Heart left ventricle (tissue), 16 donors: Measurements from ENCODE around the gene TMEFF1. TPM values are rescaled to one million over a fixed set of nuclear protein-coding genes. Genes with fewer than 3 reads are reported as not detected.

Experiments used
- ATAC-seq, 4 donors: fragments of 200-7000 bp; cut with Tn5 transposase; one replicate each; pipeline ENCODE4 v1.9.1; 2020 to 2022; ENCODE audit warnings: moderate library complexity in 4 of 4, mild to moderate bottlenecking in 3 of 4, moderate number of reproducible peaks in 1 of 4
- DNase-seq, 5 donors: peaks; one replicate each; pipeline ENCODE4 v3.0.0-alpha.2; 2020
- H3K27ac ChIP-seq, 12 donors: fragments of 200-600 bp; sonication (generic) in 4 of 12; one replicate each; pipeline versions ENCODE4 v1.5.0 to v1.8.0; 2016 to 2022; ENCODE audit warnings: mild to moderate bottlenecking in 2 of 12
- H3K27me3 ChIP-seq, 9 donors: fragments of 200-600 bp; sonication (generic) in 2 of 9; one replicate each; pipeline versions ENCODE4 v1.5.1 to v1.8.0; 2016 to 2022; ENCODE audit warnings: mild to moderate bottlenecking in 3 of 9
- H3K36me3 ChIP-seq, 9 donors: fragments of 200-600 bp; sonication (generic) in 2 of 9; one replicate each; pipeline versions ENCODE4 v1.5.0 to v1.8.0; 2018 to 2022; ENCODE audit warnings: mild to moderate bottlenecking in 2 of 9
- H3K4me1 ChIP-seq, 12 donors: fragments of 200-600 bp; sonication (generic) in 4 of 12; one replicate each; pipeline versions ENCODE4 v1.5.0 to v1.8.0; 2016 to 2022; ENCODE audit warnings: mild to moderate bottlenecking in 3 of 12
- H3K4me3 ChIP-seq, 12 donors: fragments of 200-600 bp; sonication (generic) in 4 of 12; one replicate each; pipeline versions ENCODE4 v1.5.0 to v1.8.0; 2017 to 2022; ENCODE audit warnings: mild to moderate bottlenecking in 9 of 12, moderate library complexity in 4 of 12
- H3K9me3 ChIP-seq, 12 donors: fragments of 200-600 bp; sonication (generic) in 4 of 12; one replicate each; pipeline versions ENCODE4 v1.5.0 to v1.8.0; 2016 to 2022; ENCODE audit warnings: mild to moderate bottlenecking in 1 of 12
- CTCF ChIP-seq, 12 donors: fragments of 200-600 bp; sonication (generic) in 4 of 12; IDR thresholded peaks; one replicate each; pipeline versions ENCODE4 v1.5.0 to v1.8.0; 2018 to 2022; ENCODE audit warnings: antibody characterized with exemption in 12 of 12, mild to moderate bottlenecking in 5 of 12
- POLR2A ChIP-seq, 2 donors: fragments of 450-650 bp; IDR thresholded peaks; one replicate each; pipeline ENCODE4 v1.6.1; 2017; ENCODE audit warnings: antibody characterized with exemption in 2 of 2, mild to moderate bottlenecking in 2 of 2, moderate library complexity in 2 of 2
- WGBS, 4 donors: extraction: QIAGEN DNeasy Blood & Tissue Kit in 2 of 4; methylation state at CpG; one replicate each; pipeline versions ENCODE4 v1.1.5 to v1.1.7; 2013 to 2018; 5-methylcytosine and 5-hydroxymethylcytosine counted together
- intact Hi-C, 10 donors: fragments of 100-400 bp; cut with DNase I; formaldehyde crosslinking; loops; one replicate each; pipeline versions ENCODE4 v1.11.1 to v1.14.2; 2022
- polyA plus RNA-seq, 2 donors: library from polyadenylated mRNA; stranded (reverse); fragments of 200-250 nt; gene quantifications; one replicate each; pipeline ENCODE4 v1.2.3, GENCODE V29; 2013
- total RNA-seq, 9 donors: library from RNA; depleted of rRNA in 2 of 9; stranded (reverse); fragments of >200 nt in 2 of 9; fragmentation: NEBNext Ultra II Directional in 3 of 9; extraction: Animal tissue kit (Norgen Biotek cat#: 25700) in 3 of 9; gene quantifications; one replicate each; pipeline versions ENCODE4 v1.1.0 to v1.2.4, GENCODE V29; 2016 to 2023
- donor health status: ischemic (EF 13 %, LVEDD 7.1; RV severe dilation, severe dysfunction).
- donor health status: healthy with polysubstance abuse.
- donor health status: DM: no; HTN: yes; CAD: no.
- donor health status: DM: no; HTN: no; CAD: no.
- donor health status: ischemic (EF 25% LVEDD 6.9; RV normal size, moderate dysfunction).
- donor health status: ischemic (EF 25% LVEDD 5.7; RV mildly dilated, moderate dysfunction).
- donor health status: healthy.
- donor health status: DM: yes; HTN: yes; CAD: no.
- donor health status: ischemic (EF 35%, LVEDD 5.7; RV mildly dilated, moderate dysfunction).
- donor health status: nonischemic (EF 11% LVEDD 7.7; RV severe dilation, severe dysfunction).
- donor health status: DM: yes; HTN: yes; CAD: no.
- donor health status: PGD.
- donor health status: ischemic (EF 29% LVEDD 5.4; RV normal size, mild dysfunction).
- donor health status: nonischemic (EF 23%, LVEDD 6.1; RV moderate dilation, normal function).

Gene TMEFF1
- total and polyA plus RNA-seq, 11 donors: 0.03 to 1.1 (median 0.19) TPM; not detected in 4

DNA sequence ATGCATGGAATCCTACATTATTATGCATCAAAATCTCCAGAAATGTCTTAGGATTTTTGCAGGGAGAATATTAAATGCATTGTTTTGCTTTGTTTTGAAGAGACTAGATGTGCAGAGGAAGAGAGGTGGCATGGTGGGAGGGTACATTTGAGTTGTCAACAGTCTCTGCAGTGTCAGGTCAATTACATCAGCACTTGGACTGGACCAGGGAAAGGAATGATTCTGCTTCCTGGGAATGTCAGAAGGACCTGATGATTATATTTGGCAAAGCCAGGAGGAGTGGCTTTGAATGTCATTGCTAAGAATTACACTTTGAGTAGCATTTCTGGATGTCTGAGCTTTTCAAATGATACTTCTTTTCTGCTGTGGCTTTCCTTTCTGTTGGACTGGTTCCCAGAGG lies 17.5 kb upstream of the TMEFF1 start:
- H3K36me3 ChIP-seq: peaks cover 0 to 29% (median 17%) of the 10 kb centered on the region in 9 donors
- peak in 1 of 4 donors; percentile 74 for ATAC-seq
- peaks cover 0 to 12% (median 0%) of the 10 kb centered on the region in 12 donors for H3K4me1 ChIP-seq
- DNase-seq: no peak
- H3K4me3 ChIP-seq: no peak overlapping the region
- H3K27ac ChIP-seq: no peak overlapping the region
- intact Hi-C loops: no loop called here
- H3K9me3 ChIP-seq: peaks cover 0 to 7% (median 0%) of the 10 kb centered on the region in 12 donors
- TF ChIP-seq POLR2A (IDR thresholded peaks at IDR 0.05): no peak
- no peaks in the 10 kb centered on the region for H3K27me3 ChIP-seq

GRCh38 chr9:100457517-100457916 lies 15.4 kb upstream of the TMEFF1 start:
- H3K9me3 ChIP-seq: peaks cover 0 to 6% (median 0%) of the 10 kb centered on the region in 12 donors
- no peak overlapping the region for H3K27ac ChIP-seq
- intact Hi-C loops: no loop called here
- DNase-seq (no peak), ATAC-seq (no peak)
- H3K36me3 ChIP-seq: peaks cover 0 to 13% (median 4%) of the 10 kb centered on the region in 9 donors
- H3K27me3 ChIP-seq: no peaks in the 10 kb centered on the region
- peaks cover 0 to 12% (median 0%) of the 10 kb centered on the region in 12 donors for H3K4me1 ChIP-seq
- TF ChIP-seq POLR2A (IDR thresholded peaks at IDR 0.05) (no peak), CTCF (IDR thresholded peaks at IDR 0.05) (no peak)
- 96 to 100% (median 99%) methylated on average over 1 of the region's 1 CpG for WGBS, 4 donors
- no peak overlapping the region for H3K4me3 ChIP-seq

- DNase-seq (no peak), ATAC-seq (no peak)
- intact Hi-C loops: loop anchor here in 1 of 10 donors (10.0 kb wide), 1 partner anchor 55 kb away; no protein-coding TSS in a partner anchor
- no peak overlapping the region for H3K27ac ChIP-seq
- no peak for TF ChIP-seq CTCF (IDR thresholded peaks at IDR 0.05)
- no peak for TF ChIP-seq POLR2A (IDR thresholded peaks at IDR 0.05)
- H3K36me3 ChIP-seq: no peaks in the 10 kb centered on the region
- H3K9me3 ChIP-seq: no peaks in the 10 kb centered on the region
- H3K4me3 ChIP-seq: no peak overlapping the region
- H3K4me1 ChIP-seq: peaks cover 0 to 12% (median 0%) of the 10 kb centered on the region in 12 donors
- WGBS, 4 donors: 80 to 81% (median 81%) methylated on average over 2 of the region's 2 CpGs
- H3K27me3 ChIP-seq: no peaks in the 10 kb centered on the region
Observed at GRCh38 chr9:100459963-100460362, 13.0 kb upstream of the TMEFF1 start.

GRCh38 chr9:100465274-100465673 lies 7.7 kb upstream of the TMEFF1 start:
- ATAC-seq (no peak), DNase-seq (no peak)
- Histone ChIP-seq H3K36me3 (no peaks in the 10 kb centered on the region), H3K27ac (no peak overlapping the region), H3K4me3 (no peak overlapping the region), H3K9me3 (no peaks in the 10 kb centered on the region), H3K27me3 (no peaks in the 10 kb centered on the region), H3K4me1 (peaks cover 0 to 10% (median 0%) of the 10 kb centered on the region in 12 donors)
- intact Hi-C loops: loop anchor here in 1 of 10 donors (10.0 kb wide), 1 partner anchor 60 kb away; no protein-coding TSS in a partner anchor
- TF ChIP-seq POLR2A (IDR thresholded peaks at IDR 0.05): no peak
- no peak for TF ChIP-seq CTCF (IDR thresholded peaks at IDR 0.05)
- WGBS, 4 donors: 80 to 86% (median 82%) methylated on average over 2 of the region's 2 CpGs

DNA sequence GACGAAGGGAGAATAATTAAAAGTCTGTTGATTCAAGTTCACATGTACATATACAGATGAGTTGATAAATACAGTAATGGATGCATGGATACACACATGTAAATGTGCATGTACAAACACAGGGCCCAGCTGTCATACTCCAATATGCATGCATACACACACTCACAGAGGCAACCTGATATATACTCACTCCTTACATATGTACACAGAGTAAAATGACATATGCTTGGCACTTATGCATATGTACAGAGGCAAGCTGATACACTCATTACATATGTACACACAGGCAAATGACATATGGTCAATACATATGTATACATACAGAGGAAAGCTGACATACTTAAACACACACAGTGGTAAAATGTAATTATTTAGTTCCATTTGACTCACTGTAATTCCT lies 7.2 kb upstream of the TMEFF1 start:
- Histone ChIP-seq H3K4me3 (no peak overlapping the region), H3K27ac (peak overlapping the region in 1 of 12 donors; percentile 30), H3K27me3 (no peaks in the 10 kb centered on the region), H3K4me1 (peaks cover 0 to 10% (median 0%) of the 10 kb centered on the region in 12 donors), H3K9me3 (no peaks in the 10 kb centered on the region), H3K36me3 (no peaks in the 10 kb centered on the region)
- 91 to 97% (median 95%) methylated on average over 1 of the region's 1 CpG for WGBS, 4 donors
- DNase-seq (no peak), ATAC-seq (peak in 3 of 4 donors; percentile 16 to 30 (median 17))
- TF ChIP-seq CTCF (IDR thresholded peaks at IDR 0.05) (no peak), POLR2A (IDR thresholded peaks at IDR 0.05) (no peak)
- intact Hi-C loops: loop anchor here in 1 of 10 donors (10.0 kb wide), 1 partner anchor 61 kb away; no protein-coding TSS in a partner anchor
